HG03097 (cell line): ENCODE data around the gene QPCT.
A peak's percentile ranks its signal among the peaks of the same experiment; 100 is the strongest.
"Not testable (repeated sequence)": the region's sequence is repeated elsewhere in the genome, so short reads cannot be mapped to it uniquely, and the experiment has no call there.

Experiments
- ATAC-seq: cut with Tn5 transposase; IDR thresholded peaks from one replicate; pipeline ENCODE4 v1.9.1; 2021; ENCODE audit not compliant: unreplicated experiment, low FRiP score

The QPCT gene

DNA sequence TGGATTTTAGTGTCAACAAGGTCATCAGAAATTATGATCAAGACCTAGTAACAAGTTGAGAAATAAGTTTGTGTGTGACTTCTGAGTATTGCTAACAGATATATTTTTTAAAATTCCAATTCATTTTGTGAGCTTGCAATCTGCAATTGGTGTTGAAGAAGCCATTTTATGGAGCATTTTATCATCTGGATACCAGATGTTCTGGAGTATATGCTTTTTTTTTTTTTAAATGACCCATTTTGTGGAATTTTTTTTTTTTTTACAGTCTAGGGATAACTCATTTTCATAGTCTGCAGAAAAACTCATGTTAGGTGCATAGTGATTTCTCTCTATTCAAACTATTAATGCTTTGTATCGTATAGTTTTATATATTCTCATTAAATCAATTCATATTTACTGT is 12.6 kb downstream of the QPCT start:
- no peak for ATAC-seq

DNA sequence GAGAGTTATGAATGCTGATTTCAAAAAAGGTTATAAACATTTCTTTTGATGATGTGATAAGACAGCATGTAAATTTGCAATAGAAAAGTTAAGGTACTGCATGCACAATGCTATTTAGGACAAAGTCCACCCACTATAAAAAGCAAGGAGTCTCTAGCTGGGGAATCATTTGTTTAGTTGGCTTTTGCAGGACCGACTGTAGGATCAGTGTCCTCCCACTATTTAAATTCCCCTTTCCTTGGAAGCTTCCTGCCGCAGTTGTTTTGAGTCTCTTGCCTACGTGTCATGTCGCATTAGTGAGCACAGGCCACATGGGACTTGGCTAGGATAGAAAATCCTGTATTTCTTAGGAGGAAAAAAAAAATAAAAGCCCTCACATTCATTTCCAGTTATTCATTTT is 13.1 kb downstream of the QPCT start:
- ATAC-seq, result no peak

DNA sequence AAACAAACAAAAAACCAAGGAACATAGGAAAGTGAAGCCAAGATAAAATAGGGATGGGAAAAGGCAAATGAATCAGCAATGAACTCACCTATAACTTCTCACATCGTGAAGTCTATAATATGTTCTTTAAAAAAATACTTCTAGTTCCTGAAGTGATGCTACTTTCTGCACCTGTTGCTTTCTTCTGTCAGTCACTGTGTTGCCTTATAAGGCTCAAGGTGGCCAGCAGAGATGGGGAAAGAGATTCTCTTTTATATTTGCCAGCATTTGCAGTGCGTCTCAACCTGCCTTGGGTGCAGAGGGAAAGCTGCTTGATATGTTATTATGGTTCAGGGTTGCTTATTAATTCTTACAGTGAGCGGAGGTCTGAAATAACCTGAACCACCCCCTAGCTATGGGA is 14.0 kb downstream of the QPCT start:
- no peak for ATAC-seq

DNA sequence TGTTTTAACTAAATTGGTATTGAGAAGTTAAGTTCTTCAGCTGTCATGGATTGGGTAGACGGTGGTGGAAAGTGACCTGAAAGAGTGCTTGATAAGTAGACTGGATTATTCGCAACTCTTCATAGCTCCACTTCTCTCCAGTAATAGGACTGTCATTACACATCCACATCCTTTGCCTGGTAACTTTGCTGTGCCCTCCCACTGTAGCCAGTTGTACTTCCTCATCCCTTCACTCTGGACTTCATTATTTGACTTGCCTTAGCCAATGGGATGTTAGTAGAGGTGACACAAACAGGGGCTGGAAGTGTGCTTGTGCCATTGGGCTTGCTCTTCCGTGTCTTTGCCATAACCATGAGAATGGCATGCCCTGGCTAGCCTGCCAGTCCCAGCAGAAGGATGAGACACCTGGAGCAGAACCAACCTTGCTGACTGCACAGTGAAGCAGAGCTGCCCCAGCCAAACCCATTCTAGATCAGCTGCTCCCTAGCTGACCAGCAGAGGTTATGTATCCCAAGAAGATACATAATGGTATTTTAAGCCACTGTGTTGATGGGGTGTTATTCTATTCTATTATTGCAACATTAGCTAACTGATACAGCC is 16.9 kb downstream of the QPCT start:
- ATAC-seq, result no peak

DNA sequence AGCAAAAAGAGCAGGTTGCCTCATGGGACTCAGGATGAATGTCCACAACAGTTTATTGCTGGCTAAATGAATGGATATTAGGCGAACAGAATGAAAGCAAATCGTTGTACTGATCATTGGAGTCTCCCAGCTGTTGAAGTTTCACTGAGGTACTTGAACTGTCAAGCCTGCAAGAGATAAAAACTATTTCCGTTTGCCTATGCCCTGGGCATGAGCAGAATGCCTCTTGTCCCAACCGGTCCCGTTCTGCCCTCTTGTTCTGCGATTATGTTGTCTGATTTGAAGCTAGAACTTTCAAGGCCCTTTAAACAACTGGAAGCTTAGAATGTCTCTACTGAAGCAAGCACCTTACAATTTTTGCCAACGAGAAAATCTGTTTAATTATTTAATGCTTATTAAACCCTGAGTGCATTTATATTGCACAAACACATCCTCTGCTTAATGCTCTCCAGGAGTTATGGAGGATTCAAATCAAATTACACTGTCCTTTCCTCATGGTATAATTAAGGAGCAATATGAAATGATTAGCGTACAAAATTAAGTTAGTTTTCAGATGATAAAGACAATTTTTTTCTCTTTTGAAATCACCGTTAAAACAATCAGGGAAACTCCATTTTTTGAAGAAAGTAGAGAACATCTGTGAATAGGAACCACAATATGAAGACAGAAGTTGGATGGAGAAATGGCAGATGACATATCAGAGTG is 17.7 kb downstream of the QPCT start:
- ATAC-seq, result no peak

DNA sequence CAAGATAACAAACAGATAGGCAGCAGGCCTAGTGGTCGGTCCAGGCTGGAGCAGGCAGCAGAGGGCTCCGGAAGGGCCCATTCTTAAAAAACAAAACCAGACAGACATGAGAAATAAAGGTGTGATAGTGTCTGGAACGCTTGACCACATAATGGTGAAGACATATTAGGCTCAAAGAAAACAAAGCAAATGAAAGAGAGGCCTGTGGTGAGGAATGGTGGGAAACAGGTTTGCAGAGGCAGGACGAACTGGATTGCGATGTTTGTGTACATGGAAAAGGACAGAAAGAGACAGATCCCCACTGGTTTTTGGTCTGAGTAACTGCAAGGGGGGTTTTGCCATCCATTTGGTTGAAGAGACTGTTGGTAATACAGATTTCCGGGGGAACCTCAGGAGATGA is 19.9 kb downstream of the QPCT start:
- ATAC-seq, result no peak

DNA sequence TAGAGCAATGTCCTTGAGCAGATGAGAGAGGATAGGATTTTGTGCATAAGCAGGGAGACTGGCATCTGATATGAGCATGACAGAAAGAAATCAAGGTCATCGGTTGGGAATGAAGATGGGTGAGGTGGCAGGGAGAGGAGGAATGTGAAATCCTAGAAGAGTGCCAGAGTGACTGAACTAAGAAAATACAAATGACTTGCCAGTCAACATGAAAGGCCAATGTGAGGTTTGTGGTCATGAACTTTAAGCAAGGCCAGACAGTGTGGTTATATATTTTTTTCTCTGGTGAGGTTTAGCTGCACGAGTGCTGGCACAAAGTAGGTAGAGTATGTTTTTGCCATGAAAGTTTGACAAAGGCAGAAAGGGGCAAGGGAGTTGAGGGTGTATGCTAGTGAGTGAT is 21.2 kb downstream of the QPCT start:
- peak; percentile 67 for ATAC-seq

DNA sequence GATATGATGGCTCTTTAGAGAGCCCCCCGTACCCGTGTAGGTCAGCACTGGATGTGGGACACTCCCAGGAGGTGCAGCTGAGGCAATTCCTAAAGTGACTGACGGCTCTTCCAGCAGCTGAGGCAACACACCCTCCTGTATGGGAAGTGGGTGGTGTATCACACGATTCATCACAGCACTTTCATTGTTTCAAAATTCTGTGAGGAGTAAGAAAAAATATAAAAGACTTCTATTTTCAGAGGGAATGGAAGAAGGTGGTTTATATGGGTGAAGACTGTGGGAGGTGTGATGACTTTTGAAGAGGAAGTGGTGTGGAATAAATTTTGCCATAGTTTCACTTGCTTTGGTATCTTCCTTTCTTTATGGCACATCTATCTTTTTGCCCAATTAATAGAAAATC is 22.3 kb downstream of the QPCT start:
- no peak for ATAC-seq

DNA sequence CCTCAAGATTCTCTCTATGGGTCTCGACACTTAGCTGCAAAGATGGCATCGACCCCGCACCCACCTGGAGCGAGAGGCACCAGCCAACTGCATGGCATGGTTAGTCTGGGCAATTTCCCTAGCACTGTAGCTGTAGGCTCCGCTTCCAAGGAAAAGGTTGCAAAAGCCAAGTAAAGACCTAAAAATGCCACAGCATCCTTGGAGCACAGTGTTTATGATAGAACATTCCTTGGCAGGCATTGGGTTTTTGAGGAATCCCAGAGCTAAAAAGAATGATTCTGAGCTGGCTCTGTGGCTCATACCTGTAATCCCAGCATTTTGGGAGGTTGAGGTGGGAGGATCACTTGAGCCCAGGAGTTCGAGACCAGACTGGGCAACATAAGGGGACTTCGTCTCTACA is 22.9 kb downstream of the QPCT start:
- ATAC-seq, result no peak

DNA sequence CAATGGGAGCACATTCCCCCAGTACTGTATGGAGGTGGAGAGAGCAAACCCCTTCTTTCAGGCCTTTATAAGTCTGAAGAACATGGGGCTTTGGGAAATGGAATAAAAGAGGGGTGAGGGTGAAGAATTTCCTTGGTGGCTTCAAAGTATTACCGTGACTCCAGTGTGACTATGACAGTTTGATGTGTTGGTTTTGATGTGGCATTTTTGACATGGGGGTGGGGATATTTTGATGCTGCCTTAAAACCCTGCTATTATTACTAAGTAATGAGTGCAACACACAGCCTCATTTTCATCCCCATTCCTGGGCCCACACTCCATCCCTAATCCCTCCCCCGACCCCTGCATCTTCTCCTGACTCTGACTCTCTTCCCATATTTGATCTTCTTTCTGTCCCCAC is 23.6 kb downstream of the QPCT start:
- ATAC-seq, result no peak

DNA sequence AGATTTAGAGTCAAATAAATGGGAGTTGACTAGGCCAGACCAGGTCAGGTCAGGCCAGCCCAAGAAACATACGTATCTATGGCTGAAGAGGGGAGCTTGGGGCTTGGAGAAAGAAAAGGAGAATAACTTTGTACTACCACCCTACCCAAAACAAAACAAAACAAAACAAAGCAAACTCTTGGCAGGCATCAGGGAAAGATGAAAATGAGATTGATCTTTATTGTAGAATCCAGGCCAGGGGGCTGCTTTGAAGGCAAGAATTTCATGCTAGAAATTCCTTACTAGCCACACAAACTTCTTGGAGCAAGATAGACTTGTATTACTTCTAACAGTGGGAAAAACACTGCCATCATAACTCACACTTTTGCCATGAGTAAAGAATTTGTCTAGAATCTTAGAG is 26.2 kb downstream of the QPCT start:
- ATAC-seq, result no peak

DNA sequence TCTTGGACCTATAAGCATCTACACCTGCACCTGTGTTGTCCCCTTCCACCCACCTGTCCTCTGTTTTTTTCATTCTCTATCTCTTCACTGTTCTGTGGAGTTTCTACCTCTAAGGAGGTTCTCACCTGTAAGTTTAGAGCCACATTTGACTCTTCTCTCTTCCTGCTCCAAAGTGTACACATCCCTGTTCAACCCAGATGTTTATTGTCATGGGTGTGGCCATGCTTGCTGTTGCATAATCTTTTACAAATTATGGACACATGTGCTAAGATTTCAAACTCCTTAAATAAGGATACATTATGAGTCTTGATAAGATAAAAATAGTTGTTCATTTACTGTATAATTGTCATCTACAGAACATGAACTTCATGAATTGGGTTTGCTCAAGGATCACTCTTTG is 27.6 kb downstream of the QPCT start:
- ATAC-seq, result no peak

DNA sequence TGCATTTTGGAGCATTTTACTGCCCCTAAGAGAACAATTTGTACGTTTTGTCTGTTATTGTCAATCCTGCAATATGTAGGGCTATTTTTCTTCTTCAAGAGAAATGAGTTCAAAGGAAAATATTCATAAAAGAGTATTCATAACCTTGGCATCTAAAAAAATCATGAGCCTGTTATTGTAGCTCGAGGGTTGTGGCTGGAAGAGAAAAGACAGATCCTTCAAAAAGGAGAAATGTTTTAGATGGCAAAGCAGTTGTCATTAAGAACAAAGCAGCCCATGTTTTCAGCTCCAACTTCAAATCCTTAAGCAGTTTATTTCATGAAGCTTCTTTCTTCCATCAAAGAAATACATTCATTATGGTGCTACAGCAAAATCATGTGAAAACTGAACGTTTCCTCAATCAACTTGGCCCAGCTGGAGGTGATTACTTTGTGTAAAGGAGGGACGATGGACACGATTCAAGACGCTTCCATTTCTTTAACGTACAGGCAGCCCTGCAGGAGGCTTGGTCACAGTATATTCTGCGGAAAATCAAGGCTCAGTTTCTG is 31.4 kb downstream of the QPCT start:
- ATAC-seq, result no peak

DNA sequence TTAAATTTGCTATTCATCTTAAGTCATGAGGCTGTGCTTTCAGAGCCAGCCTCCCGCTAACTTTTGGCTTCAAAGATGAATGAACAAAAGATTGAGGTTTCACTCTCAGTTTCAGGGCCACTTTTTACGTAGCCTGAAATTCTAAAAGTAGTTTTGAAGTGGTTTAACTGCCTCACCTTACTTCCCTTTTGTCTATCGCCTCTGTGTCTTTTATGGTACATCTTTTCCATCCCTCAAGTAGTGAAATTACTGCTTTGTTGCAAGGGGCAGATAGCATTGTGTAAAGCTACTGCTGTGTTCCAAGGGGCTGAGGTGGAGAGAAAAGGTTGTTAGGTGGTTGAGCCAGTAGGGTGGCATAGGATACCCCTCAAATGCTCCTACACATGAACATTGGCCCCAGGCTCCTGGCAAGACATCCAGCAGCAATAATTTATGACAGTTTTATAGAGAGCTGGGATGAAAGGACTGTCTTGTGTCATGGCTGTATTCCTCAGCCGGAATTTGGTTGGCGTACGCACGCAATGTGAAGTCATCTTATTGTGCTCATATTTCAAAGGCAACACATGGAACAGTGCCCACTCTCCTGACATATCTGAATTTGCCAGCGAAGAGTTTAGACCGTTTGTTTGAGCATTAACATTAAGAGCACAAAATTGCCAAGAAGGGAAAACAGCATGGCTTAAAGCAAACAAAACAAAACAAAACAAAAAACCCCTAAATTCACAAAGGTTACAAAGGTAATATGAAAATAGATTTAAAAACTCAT is 32.2 kb downstream of the QPCT start:
- peak; percentile 64 for ATAC-seq

DNA sequence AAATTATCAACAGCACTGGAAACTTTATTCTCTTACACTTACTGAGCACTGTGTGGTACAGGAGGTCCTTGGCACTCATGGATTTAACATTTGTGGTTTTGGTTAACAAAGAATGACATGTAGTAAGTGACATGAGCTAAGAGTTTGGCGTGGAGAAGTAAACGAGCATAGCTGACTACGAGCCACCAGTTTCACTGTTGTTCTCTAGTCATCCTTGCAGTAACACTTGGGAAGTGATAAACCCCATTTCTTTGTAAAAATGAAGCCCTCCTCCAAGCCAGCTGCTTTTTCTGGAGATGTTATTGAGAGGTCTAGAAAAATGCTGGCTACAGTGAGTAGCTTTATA is 32.7 kb downstream of the QPCT start:
- peak; percentile 60 for ATAC-seq

DNA sequence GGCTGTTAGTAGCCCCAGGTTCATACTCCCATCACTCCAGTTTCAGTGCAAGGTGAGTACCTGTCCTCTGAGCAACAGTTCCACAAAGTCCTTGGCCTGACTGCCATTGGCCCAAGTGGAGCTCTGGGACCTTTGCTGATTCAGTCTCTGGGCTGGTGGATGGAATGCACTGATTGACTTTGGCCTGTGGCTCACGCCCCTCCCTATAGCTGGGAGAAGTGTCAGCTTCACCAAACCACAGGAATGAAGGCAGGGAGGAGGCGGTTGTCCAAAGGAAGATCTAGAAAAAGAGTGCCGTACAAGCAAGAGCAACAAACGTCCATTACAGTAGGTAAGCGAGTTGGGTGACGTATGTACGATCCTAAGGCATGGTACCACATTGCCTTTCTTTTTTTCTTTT is 34.0 kb downstream of the QPCT start:
- no peak for ATAC-seq

DNA sequence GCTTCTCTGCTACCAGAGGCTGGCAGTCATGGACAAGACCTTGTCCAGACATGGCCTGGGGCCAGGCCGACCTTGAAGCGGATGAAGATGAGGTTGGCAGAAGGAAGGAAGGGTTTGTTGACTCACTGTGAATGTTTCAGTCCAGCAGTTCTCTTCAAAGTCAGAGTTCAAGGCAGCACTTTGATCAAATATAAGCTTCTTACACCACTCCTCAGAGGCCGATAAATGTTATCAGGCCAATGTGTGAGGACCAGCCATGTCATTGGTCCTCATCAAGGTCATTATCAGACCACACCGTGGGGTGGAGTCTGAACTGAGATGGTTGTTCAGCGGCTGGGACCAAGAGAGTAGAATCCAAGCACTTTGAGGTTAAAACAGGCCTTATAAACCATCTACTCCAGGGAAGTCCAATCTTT is 35.5 kb downstream of the QPCT start:
- ATAC-seq, result no peak

DNA sequence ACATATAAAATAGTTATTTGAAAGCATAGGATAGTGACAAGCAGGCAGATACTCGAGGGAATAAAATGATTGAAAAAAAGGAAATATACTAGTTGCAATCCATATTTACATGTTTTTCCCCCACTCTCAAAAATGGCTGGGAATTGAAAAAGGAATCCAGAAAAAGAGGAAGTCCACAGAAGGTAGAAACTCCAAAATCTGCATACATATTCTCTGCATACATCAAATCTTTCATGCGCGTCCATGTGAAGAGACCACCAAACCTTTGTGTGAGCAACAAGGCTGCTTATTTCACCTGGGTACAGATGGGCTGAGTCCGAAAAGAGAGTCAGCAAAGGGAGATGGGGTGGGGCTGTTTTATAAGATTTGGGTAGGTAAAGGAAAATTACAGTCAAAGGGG is 36.4 kb downstream of the QPCT start:
- not testable (repeated sequence) for ATAC-seq

DNA sequence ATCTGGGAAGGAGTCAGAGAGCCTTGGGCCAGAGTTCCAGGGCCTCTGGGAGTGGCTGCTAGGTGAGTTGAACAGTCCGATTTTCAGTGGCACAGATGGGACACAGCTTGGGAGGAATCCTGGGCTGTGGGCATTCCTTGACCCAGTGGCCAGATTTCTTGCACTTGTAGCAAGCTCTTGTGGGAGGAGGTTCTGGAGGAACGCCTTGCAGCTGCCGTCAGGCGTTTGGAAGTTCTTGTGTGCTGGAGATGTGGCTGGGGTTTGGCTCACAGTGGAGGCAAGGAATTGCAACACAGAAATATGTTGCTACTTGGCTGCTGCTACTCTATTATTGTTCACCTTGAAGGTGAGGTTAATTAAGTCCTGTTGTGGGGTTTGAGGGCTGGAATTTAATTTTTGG is 39.8 kb downstream of the QPCT start:
- not testable (repeated sequence) for ATAC-seq

DNA sequence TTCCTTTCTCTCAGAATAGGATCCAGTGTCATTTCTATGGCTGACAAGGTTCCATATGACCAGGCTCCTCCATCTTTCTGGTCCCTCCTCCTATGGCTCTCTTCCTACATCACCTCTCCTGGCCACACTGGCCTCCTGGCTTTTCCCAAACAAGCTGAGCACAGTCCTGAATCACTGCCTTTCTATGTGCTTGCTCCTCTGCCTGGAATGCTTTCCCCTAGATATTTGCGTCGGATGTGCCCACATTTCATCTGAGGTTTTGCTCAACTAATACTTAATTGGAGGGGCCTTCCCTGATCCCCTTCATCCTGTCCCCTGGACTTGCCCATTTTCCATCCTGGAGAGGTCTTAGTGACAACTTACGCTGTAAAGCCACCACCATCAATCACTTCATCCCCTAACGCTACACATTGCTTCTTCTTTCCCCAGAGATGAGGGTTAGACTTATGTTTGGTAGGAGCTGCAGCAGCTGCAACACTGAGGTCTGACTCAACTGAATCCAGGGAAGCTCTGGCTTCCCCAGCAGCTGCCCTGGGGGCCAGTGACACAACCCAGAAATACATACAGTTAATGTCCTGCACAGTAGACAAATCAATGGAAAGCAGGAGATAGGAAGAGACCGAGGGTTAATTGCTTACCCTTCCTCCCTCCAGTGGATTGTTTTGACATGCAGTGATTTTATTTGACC is 42.9 kb downstream of the QPCT start:
- ATAC-seq, result no peak

DNA sequence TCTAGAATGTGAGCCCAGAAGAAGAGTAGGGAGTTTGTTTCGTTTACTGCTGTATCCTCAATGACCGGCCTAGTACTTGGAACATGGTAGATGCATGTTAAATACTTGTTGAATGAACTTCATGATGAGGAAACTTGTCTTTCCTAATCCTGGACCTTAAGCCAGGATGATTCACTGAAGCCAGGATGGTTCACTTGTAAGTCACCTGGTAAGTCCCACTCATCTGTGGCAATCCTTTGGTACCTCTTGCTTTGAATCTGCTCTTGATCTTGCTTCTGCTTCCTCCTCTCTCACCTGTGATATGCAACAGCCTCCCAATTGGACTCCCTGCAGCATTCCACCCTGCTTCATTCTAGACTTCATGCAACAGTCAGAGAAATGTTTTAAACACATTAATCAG is 43.6 kb downstream of the QPCT start:
- no peak for ATAC-seq
